ENCODE data around the gene SRPK3.
"Not testable (repeated sequence)": the region's sequence is repeated elsewhere in the genome, so short reads cannot be mapped to it uniquely, and the experiment has no call there.

SRPK3 gene, protein sequence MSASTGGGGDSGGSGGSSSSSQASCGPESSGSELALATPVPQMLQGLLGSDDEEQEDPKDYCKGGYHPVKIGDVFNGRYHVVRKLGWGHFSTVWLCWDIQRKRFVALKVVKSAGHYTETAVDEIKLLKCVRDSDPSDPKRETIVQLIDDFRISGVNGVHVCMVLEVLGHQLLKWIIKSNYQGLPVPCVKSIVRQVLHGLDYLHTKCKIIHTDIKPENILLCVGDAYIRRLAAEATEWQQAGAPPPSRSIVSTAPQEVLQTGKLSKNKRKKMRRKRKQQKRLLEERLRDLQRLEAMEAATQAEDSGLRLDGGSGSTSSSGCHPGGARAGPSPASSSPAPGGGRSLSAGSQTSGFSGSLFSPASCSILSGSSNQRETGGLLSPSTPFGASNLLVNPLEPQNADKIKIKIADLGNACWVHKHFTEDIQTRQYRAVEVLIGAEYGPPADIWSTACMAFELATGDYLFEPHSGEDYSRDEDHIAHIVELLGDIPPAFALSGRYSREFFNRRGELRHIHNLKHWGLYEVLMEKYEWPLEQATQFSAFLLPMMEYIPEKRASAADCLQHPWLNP

DNA sequence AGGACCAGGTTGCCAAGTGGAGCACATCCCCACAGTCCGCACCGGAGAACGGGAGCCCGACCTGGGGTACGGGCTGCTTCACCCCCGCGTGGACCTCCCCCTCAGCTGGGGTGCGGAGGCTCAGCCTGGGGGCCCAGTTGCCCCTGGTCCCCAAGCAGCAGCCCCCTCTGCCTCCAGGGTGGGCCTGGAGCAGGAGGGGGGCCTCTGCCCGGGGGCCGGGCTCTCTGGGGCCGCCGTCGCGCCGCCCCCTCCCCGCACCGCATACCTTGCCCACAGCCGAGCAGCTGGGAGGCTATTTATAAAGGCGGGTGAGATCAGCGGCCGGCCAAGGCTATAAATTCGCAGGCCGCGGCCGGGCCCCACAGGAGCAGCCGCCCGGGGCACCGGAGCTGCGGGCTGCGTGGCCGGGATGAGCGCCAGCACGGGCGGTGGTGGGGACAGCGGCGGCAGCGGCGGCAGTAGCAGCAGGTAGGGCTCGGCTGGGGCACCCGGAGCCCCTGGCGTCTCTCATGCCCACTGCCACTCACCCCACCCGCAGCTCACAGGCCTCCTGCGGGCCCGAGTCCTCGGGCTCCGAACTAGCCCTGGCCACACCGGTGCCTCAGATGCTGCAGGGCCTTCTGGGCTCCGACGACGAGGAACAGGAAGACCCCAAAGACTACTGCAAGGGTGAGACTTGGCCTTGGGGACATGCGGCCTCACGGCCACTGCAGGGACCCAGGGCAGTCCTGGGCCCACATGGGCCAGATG, at the start of gene SRPK3:
Gene SRPK3, plus strand, starts transcription at position 364 of the 750 bp plus-strand sequence. Its CDS starts 46 bp downstream, at position 410.
- no peak for DNase-seq (ENCODE audit: low spot score)
- no peak for FAIRE-seq

DNA sequence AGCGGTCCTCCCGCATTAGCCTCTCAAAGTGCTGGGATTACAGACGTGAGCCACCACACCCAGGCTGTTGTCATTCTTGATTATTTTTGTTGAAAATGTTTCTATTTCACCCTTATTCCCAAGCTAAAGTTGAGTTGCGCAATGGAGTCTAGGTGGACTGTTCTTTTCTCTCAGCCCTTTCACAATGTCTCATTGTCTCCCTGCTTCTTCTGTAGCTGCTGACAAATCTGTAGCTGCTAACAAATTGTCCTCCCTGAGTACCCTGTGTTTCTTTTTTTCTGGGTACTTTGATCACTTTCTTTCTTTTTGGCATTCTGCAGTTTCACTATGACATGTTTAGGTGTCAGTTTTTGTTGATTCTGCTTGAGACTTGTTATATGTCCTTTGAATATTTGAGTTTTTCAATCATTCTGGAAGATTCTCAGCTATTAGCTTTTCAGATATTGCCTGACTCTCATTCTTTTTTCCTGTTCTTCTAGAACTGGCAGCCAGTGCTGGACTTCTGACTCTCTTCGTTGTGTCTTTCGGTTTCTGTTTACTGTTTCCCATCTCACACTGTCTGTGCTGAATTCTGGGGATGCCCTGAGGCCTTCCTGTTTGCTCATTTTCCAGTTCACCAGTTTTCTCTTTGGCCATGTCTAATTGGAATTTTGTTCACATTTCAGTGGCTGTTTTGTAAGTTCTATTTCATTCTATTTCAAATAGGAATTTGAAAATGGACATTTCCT, 49.6 kb upstream of the SRPK3 start:
- DNase-seq (ENCODE audit: low spot score) (no peak), FAIRE-seq (no peak)

DNA sequence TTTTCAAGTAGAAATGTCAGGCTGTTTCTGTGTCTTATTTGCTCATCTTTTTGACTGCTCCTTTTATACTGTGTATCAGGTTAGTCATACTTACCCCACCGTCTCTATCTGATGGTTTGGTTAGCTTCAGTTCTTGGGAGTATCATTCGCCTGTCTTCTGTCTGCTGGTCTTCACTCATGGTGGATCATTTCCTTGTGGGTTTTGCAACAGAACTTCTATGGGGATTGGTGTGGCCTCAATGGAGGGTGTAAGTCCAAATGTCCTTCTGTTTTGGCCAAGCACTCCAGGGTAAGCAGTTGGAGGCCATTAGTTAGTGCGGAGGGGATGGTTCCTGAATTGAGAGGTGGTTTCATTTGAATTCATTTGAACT, 49.0 kb upstream of the SRPK3 start:
- FAIRE-seq, result no peak

DNA sequence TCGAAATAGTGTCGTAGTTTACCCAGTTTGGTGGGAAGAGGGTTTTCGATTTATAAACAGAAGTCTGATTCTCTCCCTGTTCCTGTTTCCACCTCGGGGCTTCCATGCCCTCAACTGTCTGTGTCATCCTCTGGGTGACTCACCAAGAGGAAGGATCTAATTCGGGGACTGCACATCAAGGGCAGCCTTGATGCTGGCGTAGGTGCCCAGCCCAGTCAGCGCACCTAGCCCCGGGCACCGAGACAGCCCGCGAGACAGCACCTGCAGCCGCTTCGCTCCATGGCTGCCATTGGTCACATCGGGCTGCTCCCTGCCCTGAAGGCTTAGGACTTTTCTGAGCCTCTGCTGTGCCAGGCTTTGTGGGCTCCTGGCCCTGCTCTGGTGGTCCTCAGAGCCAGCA, 48.4 kb upstream of the SRPK3 start:
- peak; percentile 4 for DNase-seq (ENCODE audit: low spot score)

More for the DNA sequence above, 49.0 kb upstream of the SRPK3 start:
- no peak for DNase-seq (ENCODE audit: low spot score)

DNA sequence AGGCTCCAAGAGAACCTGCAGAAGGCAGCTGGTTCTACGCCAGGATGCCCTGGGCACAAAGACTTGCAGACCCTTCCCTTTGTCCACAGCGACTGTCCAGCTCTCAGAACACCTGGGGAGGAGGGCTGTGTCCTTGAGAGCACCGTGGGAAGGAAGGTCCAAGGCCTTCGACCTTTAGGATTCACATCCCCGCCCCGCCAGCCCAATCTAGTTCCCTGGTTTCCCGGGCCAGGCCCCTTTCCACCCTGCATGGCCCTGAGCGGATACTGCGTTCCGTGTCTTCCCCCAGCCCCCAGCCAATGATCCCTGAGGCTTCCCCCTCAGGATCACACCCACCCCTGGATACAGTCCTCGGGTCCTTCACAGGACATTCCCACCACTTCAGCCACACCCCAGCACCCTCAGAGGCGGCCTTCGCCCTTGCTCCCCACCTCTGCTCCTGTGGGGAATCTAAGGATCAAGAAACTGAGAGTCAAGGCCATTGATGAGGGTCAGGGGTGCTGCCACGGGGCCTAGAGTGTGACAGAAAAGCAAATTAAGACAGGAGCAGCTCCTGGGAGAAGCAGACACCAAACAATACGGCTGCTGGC, 47.1 kb upstream of the SRPK3 start:
- FAIRE-seq, result no peak

More for the DNA sequence above, 48.4 kb upstream of the SRPK3 start:
- FAIRE-seq, result no peak

DNA sequence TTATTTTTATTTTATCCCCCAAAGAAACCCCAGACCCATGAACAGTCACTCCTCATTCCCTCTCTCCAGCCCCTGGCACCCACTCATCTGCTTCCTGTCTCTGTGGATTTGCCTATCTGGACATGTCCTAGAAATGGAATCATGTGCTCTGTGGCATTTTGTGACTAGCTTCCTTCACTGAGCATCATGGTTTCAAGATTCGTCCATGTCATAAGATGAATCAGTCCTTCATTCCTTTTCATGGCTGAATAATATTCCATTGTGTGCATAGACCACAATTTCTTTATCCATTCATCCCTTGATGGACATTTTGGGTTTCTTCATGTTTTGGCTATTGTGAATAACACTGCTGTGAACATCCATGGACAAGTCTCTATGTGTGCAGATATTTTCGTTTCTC, 46.0 kb upstream of the SRPK3 start:
- FAIRE-seq, result no peak

More for the DNA sequence above, 47.1 kb upstream of the SRPK3 start:
- no peak for DNase-seq (ENCODE audit: low spot score)

DNA sequence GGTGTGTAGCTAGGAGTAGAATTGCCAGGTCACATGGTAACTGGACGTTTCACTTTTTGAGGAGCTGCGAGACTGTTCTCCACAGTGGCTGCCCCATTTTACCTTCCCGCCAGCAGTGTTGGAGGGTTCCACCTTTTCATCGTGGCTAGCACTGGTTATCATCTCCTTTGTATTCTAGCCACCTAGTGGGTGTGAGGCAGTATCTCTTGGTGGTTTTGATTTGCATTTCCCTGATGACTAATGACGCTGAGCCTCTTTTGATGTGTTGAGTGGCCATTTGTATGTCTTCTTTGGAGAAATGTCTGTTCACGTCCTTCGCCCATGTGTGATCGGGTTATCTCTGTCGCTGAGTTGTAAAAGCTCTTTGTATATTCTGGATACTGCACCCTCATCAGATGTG, 45.6 kb upstream of the SRPK3 start:
- FAIRE-seq, result no peak
- DNase-seq (ENCODE audit: low spot score), result no peak

More for the DNA sequence above, 46.0 kb upstream of the SRPK3 start:
- no peak for DNase-seq (ENCODE audit: low spot score)

DNA sequence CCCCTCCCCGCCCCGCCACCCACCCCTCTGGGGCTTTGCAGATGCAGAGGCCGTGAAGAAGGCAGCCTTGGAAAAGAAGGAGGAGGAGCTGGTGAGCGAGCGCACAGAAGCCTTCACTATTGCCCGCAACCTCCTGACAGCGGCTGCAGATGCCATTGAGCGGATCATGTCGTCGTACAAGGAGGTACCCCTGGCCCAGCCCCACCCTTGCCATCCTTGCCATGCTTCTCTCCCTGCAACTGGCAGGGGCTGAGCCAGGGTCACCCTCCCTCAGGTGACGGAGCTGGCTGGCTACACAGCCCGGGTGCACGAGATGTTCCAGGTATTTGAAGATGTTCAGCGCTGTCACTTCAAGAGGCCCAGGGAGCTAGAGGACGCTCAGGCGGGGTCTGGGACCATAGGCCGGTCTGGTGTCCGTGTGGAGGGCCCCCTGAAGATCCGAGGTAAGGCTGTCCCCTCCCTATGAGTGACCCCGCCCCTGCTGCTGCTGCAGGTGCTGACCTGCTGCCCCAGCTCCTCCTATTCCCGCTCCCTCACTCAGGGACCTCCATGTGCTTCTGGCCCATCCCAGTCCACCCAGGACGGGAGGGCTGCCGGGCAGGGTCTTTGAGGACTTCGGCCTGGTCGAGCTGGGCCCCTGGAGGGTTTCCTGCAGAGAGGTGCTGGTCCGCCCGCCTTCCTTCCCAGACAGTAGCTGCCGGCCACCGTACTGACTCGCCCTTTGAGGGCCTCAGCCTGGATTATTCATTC, 44.6 kb upstream of the SRPK3 start:
- no peak for DNase-seq (ENCODE audit: low spot score)
- FAIRE-seq, result no peak

DNA sequence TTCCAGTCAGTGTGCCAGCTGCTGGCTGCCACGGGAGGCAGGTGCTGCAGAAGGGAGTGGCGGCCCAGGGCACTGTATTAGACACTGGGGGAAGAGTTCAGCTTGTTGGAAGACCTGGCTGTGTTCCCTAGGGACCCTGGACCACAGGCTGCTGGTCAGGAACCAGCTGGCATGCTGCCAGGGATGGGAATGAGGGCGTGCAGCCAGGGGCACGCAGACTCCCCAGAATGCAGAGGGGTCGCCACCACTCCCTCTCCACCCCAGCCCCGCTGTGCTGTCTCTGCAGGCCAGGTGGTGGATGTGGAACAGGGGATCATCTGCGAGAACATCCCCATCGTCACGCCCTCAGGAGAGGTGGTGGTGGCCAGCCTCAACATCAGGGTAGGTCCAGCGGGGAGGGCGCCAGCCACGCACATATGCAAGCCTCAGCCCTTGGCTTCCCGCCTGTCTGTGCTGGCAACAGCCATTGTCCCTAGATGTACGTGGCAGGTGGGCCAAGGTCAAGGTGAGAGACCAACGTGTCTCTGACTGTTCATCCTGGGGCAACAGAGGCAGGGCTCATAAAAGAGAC, 43.9 kb upstream of the SRPK3 start:
- FAIRE-seq, result no peak

DNA sequence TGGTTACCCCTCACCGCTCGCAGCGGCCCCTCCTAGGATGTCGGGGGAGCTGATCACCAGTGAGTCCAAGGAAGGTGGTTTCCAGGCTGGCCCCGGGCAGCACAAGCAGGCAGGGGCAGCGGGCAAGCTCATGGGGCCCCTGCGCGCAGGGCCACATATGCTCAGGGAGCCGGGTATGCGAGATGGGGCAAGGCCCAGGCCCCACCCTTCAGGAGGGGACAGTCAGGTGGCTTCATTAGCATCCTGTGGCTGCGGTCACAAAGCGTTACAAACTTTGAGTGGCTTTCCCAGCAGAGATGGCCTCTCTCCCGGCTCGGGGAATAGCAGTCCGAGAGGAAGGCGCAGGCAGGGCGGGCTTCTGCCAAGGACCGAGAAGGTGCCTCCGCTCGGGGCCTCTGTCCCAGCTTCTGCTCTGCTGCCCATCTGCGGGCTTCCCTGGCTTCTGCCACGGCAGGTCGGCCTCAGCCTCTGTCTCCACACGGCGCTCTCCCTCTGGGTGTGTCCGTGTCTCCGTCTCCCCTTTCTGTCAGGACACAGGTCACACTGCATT, 42.7 kb upstream of the SRPK3 start:
- DNase-seq (ENCODE audit: low spot score), result no peak
- no peak for FAIRE-seq

More for the DNA sequence above, 43.9 kb upstream of the SRPK3 start:
- no peak for DNase-seq (ENCODE audit: low spot score)

DNA sequence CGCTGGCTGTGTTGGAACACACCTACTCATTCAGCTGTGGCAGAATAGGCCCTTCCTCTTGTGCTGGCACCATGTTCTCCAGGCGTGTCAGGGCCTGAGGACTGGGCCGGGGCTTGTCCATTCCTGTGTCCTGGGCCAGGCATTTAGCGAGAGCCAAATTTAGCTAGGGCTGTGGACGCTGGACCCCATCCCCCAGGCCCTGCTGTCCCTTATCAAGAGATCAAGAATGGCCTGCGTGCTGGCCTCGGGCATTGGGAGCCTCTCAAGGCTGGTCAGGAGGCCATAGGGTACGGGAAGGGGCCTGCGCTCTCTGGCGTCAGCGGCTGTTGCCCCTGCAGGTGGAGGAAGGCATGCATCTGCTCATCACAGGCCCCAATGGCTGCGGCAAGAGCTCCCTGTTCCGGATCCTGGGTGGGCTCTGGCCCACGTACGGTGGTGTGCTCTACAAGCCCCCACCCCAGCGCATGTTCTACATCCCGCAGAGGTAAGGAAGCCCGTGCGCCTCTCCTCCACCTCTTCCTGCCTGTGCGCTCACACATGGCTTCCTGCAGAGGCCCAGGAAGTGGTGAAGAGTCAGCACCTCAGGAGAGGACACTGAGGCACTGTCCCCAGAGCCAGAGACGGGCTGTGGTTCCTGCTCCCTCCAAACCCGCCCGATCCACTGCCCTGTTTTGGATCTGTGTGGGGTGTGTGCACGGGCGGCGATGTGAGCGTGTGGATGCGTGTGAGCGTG, 40.9 kb upstream of the SRPK3 start:
- no peak for FAIRE-seq
- DNase-seq (ENCODE audit: low spot score), result no peak

DNA sequence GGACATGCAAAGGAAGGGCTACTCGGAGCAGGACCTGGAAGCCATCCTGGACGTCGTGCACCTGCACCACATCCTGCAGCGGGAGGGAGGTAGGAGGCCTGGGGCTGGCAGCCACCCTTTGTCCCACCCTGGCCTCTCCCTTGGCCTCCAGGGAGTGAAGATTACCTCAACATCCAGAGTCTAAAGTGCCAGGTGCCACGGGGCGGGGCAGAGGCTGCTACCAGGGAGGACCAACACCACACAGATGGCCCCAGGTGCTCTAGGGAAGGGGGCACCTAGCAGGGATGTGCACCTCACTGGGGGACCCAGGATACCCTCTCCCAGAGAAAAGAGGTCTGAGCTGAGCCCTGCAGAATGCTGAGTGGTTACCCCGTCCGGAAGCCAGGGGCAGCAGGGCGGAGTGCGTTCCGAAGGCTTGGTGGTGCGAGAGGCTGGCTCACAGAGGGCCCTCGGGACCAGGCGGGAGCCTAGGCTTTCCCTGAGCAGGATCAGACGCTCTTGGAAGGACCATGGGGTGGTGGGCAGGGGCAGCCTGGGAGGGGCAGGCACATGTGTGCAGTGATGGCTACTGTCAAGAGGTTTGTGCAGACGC, 40.1 kb upstream of the SRPK3 start:
- no peak for FAIRE-seq
- no peak for DNase-seq (ENCODE audit: low spot score)

DNA sequence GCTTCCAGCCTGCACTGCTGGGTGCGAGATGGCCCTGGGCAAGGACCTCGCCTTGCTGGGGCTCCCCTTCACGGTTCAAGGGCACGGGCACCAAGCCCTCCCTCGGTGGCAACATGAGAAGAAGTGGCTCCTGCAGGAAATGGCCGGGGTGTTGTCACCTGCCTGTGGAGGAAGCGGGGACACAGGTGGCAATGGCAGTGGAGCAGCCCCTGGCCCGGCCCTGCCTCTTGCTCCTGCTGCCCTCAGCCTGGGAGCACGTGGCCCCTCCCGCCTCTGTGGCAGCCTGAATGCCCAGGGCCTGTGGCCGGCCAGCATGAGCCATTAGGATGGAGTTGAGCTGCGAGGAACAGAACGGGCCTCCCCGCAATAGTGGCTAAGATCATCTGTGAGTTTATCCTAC, 39.4 kb upstream of the SRPK3 start:
- FAIRE-seq (no peak), DNase-seq (ENCODE audit: low spot score) (no peak)

DNA sequence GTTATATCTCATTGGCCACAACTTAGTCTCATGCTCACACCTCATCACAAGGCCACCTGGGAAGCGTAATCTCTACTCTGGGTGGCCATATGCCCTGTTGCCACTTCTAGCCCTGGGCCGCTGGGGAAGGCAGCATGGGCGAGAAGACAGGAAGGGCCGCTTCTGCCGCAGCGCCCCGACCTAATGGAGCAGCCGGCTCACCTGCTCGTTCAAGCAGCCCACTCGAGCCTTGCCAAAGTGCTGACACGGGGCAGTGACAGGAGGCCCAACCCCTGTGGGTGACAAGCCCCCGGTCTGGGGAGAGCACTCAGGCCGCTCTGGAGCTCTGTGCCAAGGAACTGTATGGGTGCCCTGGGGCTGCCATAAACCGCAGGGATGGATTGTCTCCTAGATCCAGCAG, 38.7 kb upstream of the SRPK3 start:
- FAIRE-seq, result not testable (repeated sequence)

DNA sequence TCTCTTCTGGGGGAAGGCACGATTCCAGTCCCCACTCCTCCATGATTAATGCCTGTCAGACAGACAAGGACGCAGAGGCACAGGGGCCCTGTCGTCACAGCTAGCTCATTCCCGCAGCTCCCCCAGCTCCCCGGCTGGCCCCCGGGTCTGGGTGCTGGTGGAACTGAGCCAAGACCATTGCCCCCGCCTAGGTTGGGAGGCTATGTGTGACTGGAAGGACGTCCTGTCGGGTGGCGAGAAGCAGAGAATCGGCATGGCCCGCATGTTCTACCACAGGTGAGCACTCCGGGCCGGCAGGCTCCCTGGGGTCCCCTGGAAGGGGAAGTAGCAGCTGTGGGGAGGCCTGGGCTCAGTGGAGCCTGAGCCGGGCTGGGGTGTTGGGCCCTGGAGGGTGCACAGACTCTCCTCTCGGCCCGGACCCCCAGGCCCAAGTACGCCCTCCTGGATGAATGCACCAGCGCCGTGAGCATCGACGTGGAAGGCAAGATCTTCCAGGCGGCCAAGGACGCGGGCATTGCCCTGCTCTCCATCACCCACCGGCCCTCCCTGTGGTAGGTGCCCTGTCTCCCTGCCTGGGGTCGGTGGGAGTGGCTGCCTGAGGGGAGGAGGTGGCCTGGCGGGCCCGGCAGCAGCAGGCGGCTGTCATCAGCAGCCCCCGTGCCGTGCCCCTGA, 37.9 kb upstream of the SRPK3 start:
- not testable (repeated sequence) for DNase-seq (ENCODE audit: low spot score); FAIRE-seq

More for the DNA sequence above, 38.7 kb upstream of the SRPK3 start:
- not testable (repeated sequence) for DNase-seq (ENCODE audit: low spot score)

DNA sequence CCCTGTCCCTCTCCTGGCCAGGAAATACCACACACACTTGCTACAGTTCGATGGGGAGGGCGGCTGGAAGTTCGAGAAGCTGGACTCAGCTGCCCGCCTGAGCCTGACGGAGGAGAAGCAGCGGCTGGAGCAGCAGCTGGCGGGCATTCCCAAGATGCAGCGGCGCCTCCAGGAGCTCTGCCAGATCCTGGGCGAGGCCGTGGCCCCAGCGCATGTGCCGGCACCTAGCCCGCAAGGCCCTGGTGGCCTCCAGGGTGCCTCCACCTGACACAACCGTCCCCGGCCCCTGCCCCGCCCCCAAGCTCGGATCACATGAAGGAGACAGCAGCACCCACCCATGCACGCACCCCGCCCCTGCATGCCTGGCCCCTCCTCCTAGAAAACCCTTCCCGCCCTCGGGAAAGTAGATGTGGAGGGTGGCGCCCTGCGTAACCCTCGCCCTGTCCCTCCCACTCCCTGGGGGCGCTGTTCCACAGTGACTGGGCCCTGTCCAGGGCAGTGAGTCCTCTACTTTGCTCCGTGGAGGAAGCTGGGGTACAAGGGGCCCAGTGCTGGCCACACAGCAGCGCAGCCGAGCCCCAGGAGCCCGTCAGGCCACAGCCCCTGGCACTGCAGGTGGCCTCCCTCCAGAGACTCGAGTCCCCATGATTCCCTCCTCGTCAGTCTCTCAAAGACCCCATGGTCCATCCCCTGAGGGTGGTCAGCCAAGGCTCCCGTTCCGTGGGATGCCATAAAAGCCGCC, 37.2 kb upstream of the SRPK3 start:
- DNase-seq (ENCODE audit: low spot score); FAIRE-seq: not testable (repeated sequence)
